Left colon (tissue), 2 donors: ENCODE results near the gene FANCF. TPM values are rescaled to one million over a fixed set of nuclear protein-coding genes. Genes with fewer than 3 reads are reported as not detected.
A peak's percentile ranks its signal among the peaks of the same experiment; 100 is the strongest.
"Not testable (repeated sequence)": the region's sequence is repeated elsewhere in the genome, so short reads cannot be mapped to it uniquely, and the experiment has no call there.

ENCODE experiments used
- ATAC-seq: fragments of 200-7000 bp; cut with Tn5 transposase; one replicate; pipeline ENCODE4 v1.9.1; 2020; ENCODE audit warnings: mild to moderate bottlenecking, moderate library complexity
- DNase-seq, 2 donors: peaks; one replicate each; pipeline ENCODE4 v3.0.0-alpha.2; 2020
- intact Hi-C, 2 donors: fragments of 100-400 bp; cut with DNase I in 1 of 2; cut with micrococcal nuclease in 1 of 2; formaldehyde crosslinking; loops; one replicate each; pipeline versions ENCODE4 v1.11.2 to v1.14.0; 2022; cut with DNase I, micrococcal nuclease
- long read RNA-seq: library from polyadenylated mRNA; unstranded; transcript quantifications from one replicate; pipeline ENCODE4 v2.0.0, GENCODE V29; 2021
- total RNA-seq, 2 donors: library from RNA; stranded (reverse); fragmentation: NEBNext Ultra II Directional; extraction: Animal tissue kit (Norgen Biotek cat#: 25700); gene quantifications; one replicate each; pipeline ENCODE4 v1.2.1, GENCODE V29; 2021
- donor health status: DM: no; HTN: no; CAD: no.
- donor health status: DM: yes; HTN: yes; CAD: no.

FANCF gene
- 10 to 100 TPM; 13.3 to 17.5 TPM for total RNA-seq
- long read RNA-seq, transcript FANCF-201 (1 exons, 2,952 nt): major isoform, 39 of 39 reads
- long read RNA-seq, partial matches to known transcripts: 0 of 39 reads
- long read RNA-seq, other reads (novel, unspliced or antisense): 0 of 39 reads

GRCh38 chr11:22625448-22626287 lies at the start of gene FANCF:
TSS of gene FANCF (minus strand) at chr11:22625823. CDS start at chr11:22625810, 13 bp downstream.
- DNase-seq (peak; percentile 93 to 97), ATAC-seq (peak; percentile 95)
- intact Hi-C loops: no loop called here

GRCh38 chr11:22674470-22675439 lies 49.1 kb upstream of the FANCF start:
- intact Hi-C loops: no loop called here
- peak; percentile 12 to 25 for DNase-seq

GRCh38 chr11:22671751-22672150 lies 46.1 kb upstream of the FANCF start:
- DNase-seq (no peak), ATAC-seq (no peak)
- intact Hi-C loops: no loop called here

More at GRCh38 chr11:22674470-22675439, 49.1 kb upstream of the FANCF start:
- ATAC-seq: peak; percentile 83

- DNase-seq (no peak), ATAC-seq (peak; percentile 68)
- intact Hi-C loops: no loop called here
Observed at GRCh38 chr11:22670830-22671229, 45.2 kb upstream of the FANCF start.

GRCh38 chr11:22669368-22669767 lies 43.7 kb upstream of the FANCF start:
- DNase-seq (no peak), ATAC-seq (no peak)
- intact Hi-C loops: no loop called here

- ATAC-seq (no peak), DNase-seq (no peak)
- intact Hi-C loops: no loop called here
Observed at GRCh38 chr11:22668005-22668796, 42.6 kb upstream of the FANCF start.

GRCh38 chr11:22666688-22667439 lies 41.2 kb upstream of the FANCF start:
- intact Hi-C loops: no loop called here
- peak; percentile 23 to 33 for DNase-seq
- ATAC-seq: peak; percentile 82

- ATAC-seq (no peak), DNase-seq (no peak)
- intact Hi-C loops: no loop called here
Observed at GRCh38 chr11:22666325-22666687, 40.7 kb upstream of the FANCF start, which contains the start of gene GAS2. TSS of gene GAS2 (plus strand) at chr11:22666611. CDS start at chr11:22674870, 8,259 bp downstream.

GRCh38 chr11:22659783-22660182 lies 34.2 kb upstream of the FANCF start:
- DNase-seq (no peak), ATAC-seq (no peak)
- intact Hi-C loops: no loop called here

- ATAC-seq (no peak), DNase-seq (no peak)
- intact Hi-C loops: no loop called here
Observed at GRCh38 chr11:22657101-22657694, 31.6 kb upstream of the FANCF start.

- intact Hi-C loops: no loop called here
- DNase-seq (no peak), ATAC-seq (no peak)
Observed at GRCh38 chr11:22656130-22656529, 30.5 kb upstream of the FANCF start.

GRCh38 chr11:22652346-22652745 lies 26.7 kb upstream of the FANCF start:
- DNase-seq, intact Hi-C loops, ATAC-seq: not testable (repeated sequence)

GRCh38 chr11:22641559-22641958 lies 15.9 kb upstream of the FANCF start:
- ATAC-seq: no peak
- no peak for DNase-seq
- intact Hi-C loops: no loop called here

GRCh38 chr11:22640862-22641261 lies 15.2 kb upstream of the FANCF start:
- no peak for ATAC-seq
- no peak for DNase-seq
- intact Hi-C loops: no loop called here

- ATAC-seq: peak; percentile 28
- intact Hi-C loops: no loop called here
- no peak for DNase-seq
Observed at GRCh38 chr11:22635689-22636088, 10.1 kb upstream of the FANCF start.

- intact Hi-C loops: no loop called here
- ATAC-seq: peak; percentile 89
- peak; percentile 40 to 42 for DNase-seq
Observed at GRCh38 chr11:22634897-22635629, 9.4 kb upstream of the FANCF start.
